HCT116 (cell line): ENCODE data around the gene ACACA. TPM values are rescaled to one million over a fixed set of nuclear protein-coding genes. Genes with fewer than 3 reads are reported as not detected.

Experiments
- ATAC-seq: fragments of 200-7000 bp; cut with Tn5 transposase; 2 replicates; pipeline ENCODE4 v1.9.1; 2020; ENCODE audit warnings: mild to moderate bottlenecking, moderate library complexity
- BruUV-seq: library from RNA; stranded (reverse); fragments of 400-500 nt; replicated peaks from 2 replicates; lab custom pipeline; 2021; lab: Mats Ljungman, UMichigan
- CTCF ChIA-PET: fragments of 300-600 bp; sonication (Branson Sonifier 250); formaldehyde crosslinking; loops from one replicate; lab custom pipeline; 2021; ENCODE audit warnings: antibody characterized with exemption; lab: Charles Lee
- POLR2A ChIA-PET: fragments of 300-600, 350-600 bp; sonication (Branson Sonifier 250); formaldehyde crosslinking; loops from one replicate; lab custom pipeline; 2021; ENCODE audit warnings: antibody characterized with exemption; lab: Charles Lee
- RAD21 ChIA-PET, 2 experiments: fragments of 300-600 bp; sonication (Branson Sonifier 250); formaldehyde crosslinking; loops; one replicate each; lab custom pipeline; 2023; ENCODE audit warnings: low total read pairs in 2 of 2; ENCODE audit not compliant: uncharacterized antibody in 2 of 2, unreplicated experiment in 2 of 2, low non-redundant PET in 1 of 2; lab: Charles Lee
- DNase-seq: peaks from one replicate; pipeline ENCODE4 v3.0.0-alpha.2; 2010; ENCODE audit warnings: low read depth, low spot score
- H2AFZ ChIP-seq: fragments of 200-600 bp; shearing (Covaris generic), sonication (generic); 2 replicates; pipeline ENCODE4 v1.6.1; 2017; ENCODE audit warnings: low read depth, mixed run types, mixed read lengths, antibody characterized with exemption, low read length; ENCODE audit not compliant: poor library complexity, severe bottlenecking
- H3K27ac ChIP-seq: 2 replicates; pipeline ENCODE4 v1.5.1; 2012; ENCODE audit warnings: low read depth, low read length
- H3K27me3 ChIP-seq: fragments of 200-600 bp; sonication (generic); 2 replicates; pipeline ENCODE4 v1.6.1; 2016; ENCODE audit warnings: mixed run types, low read length, mixed read lengths; ENCODE audit not compliant: insufficient read depth
- H3K36me3 ChIP-seq, 2 experiments: fragments of 200-500 bp in 1 of 2; fragments of 200-600 bp in 1 of 2; sonication (Bioruptor generic) in 1 of 2; sonication (generic) in 1 of 2; 2 replicates each; pipeline versions ENCODE4 v1.5.1 to v1.6.1; 2014 to 2016; ENCODE audit warnings: low read length in 2 of 2, inconsistent platforms in 1 of 2, mixed read lengths in 1 of 2, mixed run types in 1 of 2; ENCODE audit not compliant: insufficient read depth in 2 of 2, control insufficient read depth in 1 of 2
- H3K4me1 ChIP-seq, 2 experiments: fragments of 200-600 bp in 1 of 2; sonication (generic) in 1 of 2; 2 replicates each; pipeline versions ENCODE4 v1.5.1 to v1.6.1; 2012 to 2017; ENCODE audit warnings: low read length in 2 of 2, inconsistent platforms in 1 of 2, mild to moderate bottlenecking in 1 of 2, mixed read lengths in 1 of 2, mixed run types in 1 of 2, moderate library complexity in 1 of 2; ENCODE audit not compliant: insufficient read depth in 2 of 2, control insufficient read depth in 1 of 2
- H3K4me2 ChIP-seq: fragments of 200-600 bp; sonication (generic); 2 replicates; pipeline ENCODE4 v1.6.1; 2017; ENCODE audit warnings: mixed run types, low read length, mixed read lengths
- H3K4me3 ChIP-seq, 2 experiments: fragments of 200-600 bp in 1 of 2; sonication (generic) in 1 of 2; replicated peaks in 1 of 2; 2 replicates each; pipeline ENCODE4 v1.5.1; 2011 to 2016; ENCODE audit warnings: low read length in 2 of 2, control low read depth in 1 of 2, low read depth in 1 of 2, mild to moderate bottlenecking in 1 of 2, mixed read lengths in 1 of 2, mixed run types in 1 of 2
- H3K79me2 ChIP-seq: fragments of 200-600 bp; sonication (generic); 2 replicates; pipeline ENCODE4 v1.6.1; 2017; ENCODE audit warnings: mild to moderate bottlenecking, mixed run types, low read length, moderate library complexity, mixed read lengths; ENCODE audit not compliant: insufficient read depth
- H3K9ac ChIP-seq: fragments of 200-600 bp; sonication (generic); 2 replicates; pipeline ENCODE4 v1.6.1; 2016; ENCODE audit warnings: low read length, mixed read lengths
- H3K9me2 ChIP-seq: fragments of 200-600 bp; sonication (generic), shearing (Covaris generic); 2 replicates; pipeline ENCODE4 v1.6.1; 2017; ENCODE audit warnings: mixed run types, mild to moderate bottlenecking, moderate library complexity; ENCODE audit not compliant: insufficient read depth
- H3K9me3 ChIP-seq, 2 experiments: fragments of 200-500 bp in 1 of 2; fragments of 200-600 bp in 1 of 2; sonication (Bioruptor generic) in 1 of 2; sonication (generic) in 1 of 2; 2 replicates each; pipeline ENCODE4 v1.6.1; 2014 to 2017; ENCODE audit warnings: low read length in 2 of 2, mixed read lengths in 2 of 2, inconsistent platforms in 1 of 2, low read depth in 1 of 2, mild to moderate bottlenecking in 1 of 2, mixed run types in 1 of 2, moderate library complexity in 1 of 2; ENCODE audit not compliant: control insufficient read depth in 1 of 2, insufficient read depth in 1 of 2
- H4K20me1 ChIP-seq: fragments of 200-600 bp; sonication (generic), shearing (Covaris generic); 2 replicates; pipeline ENCODE4 v1.6.1; 2017; ENCODE audit warnings: mixed run types, mild to moderate bottlenecking, moderate library complexity; ENCODE audit not compliant: insufficient read depth
- CBX3 ChIP-seq: IDR thresholded peaks from 2 replicates; pipeline ENCODE4 v1.6.1; 2012; ENCODE audit warnings: low read depth
- CEBPB ChIP-seq: IDR thresholded peaks from 2 replicates; pipeline ENCODE4 v1.6.1; 2012; ENCODE audit warnings: low read depth
- EGR1 ChIP-seq: IDR thresholded peaks from 2 replicates; pipeline ENCODE4 v1.6.1; 2012; ENCODE audit warnings: low read depth
- ELF1 ChIP-seq: IDR thresholded peaks from 2 replicates; pipeline ENCODE4 v1.6.1; 2012; ENCODE audit warnings: low read depth, borderline replicate concordance
- EZH2phosphoT487 ChIP-seq: fragments of 200-600 bp; IDR thresholded peaks from 2 replicates; pipeline ENCODE4 v1.6.1; 2018; ENCODE audit warnings: antibody characterized with exemption, borderline replicate concordance
- FOSL1 ChIP-seq: IDR thresholded peaks from 2 replicates; pipeline ENCODE4 v1.6.1; 2012; ENCODE audit warnings: low read depth
- MAX ChIP-seq: IDR thresholded peaks from 2 replicates; pipeline ENCODE4 v1.6.1; 2012
- POLR2AphosphoS5 ChIP-seq: IDR thresholded peaks from 2 replicates; pipeline ENCODE4 v1.6.1; 2011; ENCODE audit warnings: mild to moderate bottlenecking, low read depth, low read length, moderate library complexity
- REST ChIP-seq: IDR thresholded peaks from 2 replicates; pipeline ENCODE4 v1.6.1; 2012; ENCODE audit warnings: low read depth
- SIN3A ChIP-seq: IDR thresholded peaks from 2 replicates; pipeline ENCODE4 v1.6.1; 2012; ENCODE audit warnings: low read depth
- SP1 ChIP-seq: IDR thresholded peaks from 2 replicates; pipeline ENCODE4 v1.6.1; 2012; ENCODE audit warnings: low read depth
- SRF ChIP-seq: IDR thresholded peaks from 2 replicates; pipeline ENCODE4 v1.6.1; 2012; ENCODE audit warnings: low read depth
- TCF7L2 ChIP-seq: IDR thresholded peaks from 2 replicates; pipeline ENCODE4 v1.7.0; 2011; ENCODE audit warnings: borderline replicate concordance, inconsistent platforms; ENCODE audit not compliant: insufficient read depth, insufficient read length; ENCODE audit errors: extremely low read depth
- ZBTB33 ChIP-seq: IDR thresholded peaks from 2 replicates; pipeline ENCODE4 v1.6.1; 2011; ENCODE audit warnings: mild to moderate bottlenecking, low read length, moderate library complexity; ENCODE audit not compliant: insufficient replicate concordance; ENCODE audit errors: extremely low read depth
- intact Hi-C: fragments of 100-400 bp; cut with micrococcal nuclease; formaldehyde crosslinking; loops from 2 replicates; pipeline ENCODE4 v1.10.0; 2022
- total RNA-seq: library from RNA; stranded (reverse); gene quantifications from one replicate; pipeline ENCODE4 v1.2.1, GENCODE V29; 2021; ENCODE audit not compliant: unreplicated experiment

The ACACA gene
- total RNA-seq, 1 experiment from 2014 or later: 161 TPM

DNA sequence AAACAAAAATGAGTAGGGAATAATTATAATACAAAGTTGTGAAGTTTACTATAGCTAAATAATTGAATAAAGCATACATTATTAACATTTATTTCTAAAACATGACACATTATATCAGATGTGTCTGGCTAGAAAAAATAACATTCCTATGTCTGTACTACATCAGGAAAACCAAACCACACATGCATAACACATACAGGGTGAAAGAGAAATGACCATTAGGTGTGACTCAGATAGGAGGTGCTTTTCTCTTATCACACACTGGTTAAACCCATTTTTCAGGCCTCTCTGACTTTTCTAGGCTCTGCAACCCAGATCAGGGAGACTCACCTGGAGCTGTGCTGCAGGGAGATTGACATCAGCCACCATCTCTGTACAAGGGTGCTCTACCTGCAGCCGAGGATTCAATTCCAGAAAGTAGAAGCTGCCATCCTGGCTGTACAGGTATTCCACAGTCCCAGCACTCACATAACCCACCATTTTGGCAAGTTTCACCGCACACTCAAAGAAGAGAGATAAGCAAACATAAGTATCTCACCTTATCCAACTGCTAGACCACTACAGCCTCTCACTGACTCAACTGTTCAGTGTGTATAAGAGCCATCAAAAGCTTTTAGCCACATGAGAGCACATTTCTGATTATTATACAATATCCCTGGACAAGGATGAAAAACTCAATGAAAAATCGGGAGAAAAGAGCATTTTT, 147.5 kb downstream of the ACACA start:
- ATAC-seq: no peak
- CTCF ChIA-PET: interaction anchor here (0.9 kb wide), 1 partner anchor 19 kb away, joined by 4 read pairs; no protein-coding TSS in a partner anchor

More for the DNA sequence above, 147.5 kb downstream of the ACACA start:
- POLR2A ChIA-PET: no interaction called here
- no TSS peak for BruUV-seq
- Histone ChIP-seq H3K27me3 (no peaks in the 10 kb centered on the region), H4K20me1 (no peaks in the 10 kb centered on the region), H3K9ac (no peak overlapping the region), H3K9me2 (no peaks in the 10 kb centered on the region), H3K9me3 (no peaks in the 10 kb centered on the region), H3K4me1 (no peaks in the 10 kb centered on the region), H3K79me2 (peaks cover 4% of the 10 kb centered on the region; the same call in 1 of the 2 replicates), H3K27ac (no peak overlapping the region), H3K36me3 (peaks cover 15 to 46% of the 10 kb centered on the region in 2 experiments; a peak in 3 of 4 replicates), H3K4me2 (no peak overlapping the region), H3K4me3 (no peak overlapping the region), H2AFZ (no peak overlapping the region)
- intact Hi-C loops: no loop called here
- no peak for DNase-seq
- TF ChIP-seq FOSL1: no peak
- no peak for TF ChIP-seq SP1
- TF ChIP-seq ELF1: no peak
- TF ChIP-seq EGR1: no peak
- no peak for TF ChIP-seq CEBPB
- no peak for TF ChIP-seq TCF7L2
- no peak for TF ChIP-seq MAX
- TF ChIP-seq SRF: no peak
- no peak for TF ChIP-seq EZH2phosphoT487
- no peak for TF ChIP-seq POLR2AphosphoS5
- TF ChIP-seq SIN3A: no peak
- TF ChIP-seq REST: no peak
- TF ChIP-seq CBX3: no peak
- no peak for TF ChIP-seq ZBTB33
- RAD21 ChIA-PET: no interaction called here
